ENCODE data around the gene TMEM120A.

DNA sequence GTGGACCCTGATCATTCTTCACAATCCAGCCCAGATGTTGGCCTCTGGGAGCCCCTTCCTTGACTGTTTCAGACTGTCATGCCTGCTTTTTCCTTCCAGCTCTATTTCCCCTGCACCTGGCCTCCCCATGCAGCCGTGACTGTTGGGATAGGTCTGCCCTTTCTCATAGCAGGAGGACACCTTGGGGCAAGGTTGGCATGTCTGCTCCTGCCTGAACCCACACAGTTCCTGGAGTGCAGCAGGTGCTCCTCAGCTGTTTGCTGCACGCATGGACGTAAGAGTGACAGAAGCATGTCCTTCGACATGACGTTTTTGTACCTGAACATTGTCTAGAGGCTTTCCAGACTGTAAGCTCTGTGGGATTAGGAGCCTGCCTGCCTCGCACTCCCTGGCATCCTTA lies 55.5 kb downstream of the TMEM120A start:
- TF ChIP-seq POLR2A (IDR thresholded peaks at IDR 0.05) (no peak), POLR2AphosphoS5 (IDR thresholded peaks at IDR 0.05) (no peak), CTCF (IDR thresholded peaks at IDR 0.05) (no peak)

Measured in gastroesophageal sphincter (tissue), 3 donors.